GM19395 (cell line): ENCODE results near the gene RCN2.
"Not testable (repeated sequence)": the region's sequence is repeated elsewhere in the genome, so short reads cannot be mapped to it uniquely, and the experiment has no call there.

Experiments used
- ATAC-seq: cut with Tn5 transposase; IDR thresholded peaks from one replicate; pipeline ENCODE4 v1.9.1; 2021; ENCODE audit warnings: mild to moderate bottlenecking, moderate library complexity; ENCODE audit not compliant: unreplicated experiment

Gene RCN2

GRCh38 chr15:76931397-76932134, at the start of gene RCN2:
Gene RCN2, plus strand, starts transcription at chr15:76931749. Its CDS starts 93 bp downstream, at chr15:76931842.
- ATAC-seq, result peak; percentile 96

DNA sequence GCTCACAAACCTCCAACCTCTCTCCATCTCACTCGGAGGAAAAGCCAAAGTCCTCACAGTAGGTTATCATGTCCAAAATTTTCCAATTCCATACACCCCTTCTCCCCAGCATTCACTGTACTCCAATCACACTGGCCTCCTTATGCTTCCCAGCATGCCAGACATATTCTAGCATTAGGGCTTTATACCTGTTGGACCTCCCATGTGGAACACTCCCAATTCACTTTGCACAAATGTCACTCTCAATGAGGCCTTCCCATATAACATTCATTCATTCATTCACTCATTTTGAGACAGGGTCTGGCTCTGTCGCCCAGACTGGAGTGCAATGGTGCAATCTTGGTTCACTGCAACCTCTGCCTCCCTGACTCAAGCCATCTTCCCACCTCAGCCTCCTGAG, 46.3 kb upstream of the RCN2 start:
- no peak for ATAC-seq

DNA sequence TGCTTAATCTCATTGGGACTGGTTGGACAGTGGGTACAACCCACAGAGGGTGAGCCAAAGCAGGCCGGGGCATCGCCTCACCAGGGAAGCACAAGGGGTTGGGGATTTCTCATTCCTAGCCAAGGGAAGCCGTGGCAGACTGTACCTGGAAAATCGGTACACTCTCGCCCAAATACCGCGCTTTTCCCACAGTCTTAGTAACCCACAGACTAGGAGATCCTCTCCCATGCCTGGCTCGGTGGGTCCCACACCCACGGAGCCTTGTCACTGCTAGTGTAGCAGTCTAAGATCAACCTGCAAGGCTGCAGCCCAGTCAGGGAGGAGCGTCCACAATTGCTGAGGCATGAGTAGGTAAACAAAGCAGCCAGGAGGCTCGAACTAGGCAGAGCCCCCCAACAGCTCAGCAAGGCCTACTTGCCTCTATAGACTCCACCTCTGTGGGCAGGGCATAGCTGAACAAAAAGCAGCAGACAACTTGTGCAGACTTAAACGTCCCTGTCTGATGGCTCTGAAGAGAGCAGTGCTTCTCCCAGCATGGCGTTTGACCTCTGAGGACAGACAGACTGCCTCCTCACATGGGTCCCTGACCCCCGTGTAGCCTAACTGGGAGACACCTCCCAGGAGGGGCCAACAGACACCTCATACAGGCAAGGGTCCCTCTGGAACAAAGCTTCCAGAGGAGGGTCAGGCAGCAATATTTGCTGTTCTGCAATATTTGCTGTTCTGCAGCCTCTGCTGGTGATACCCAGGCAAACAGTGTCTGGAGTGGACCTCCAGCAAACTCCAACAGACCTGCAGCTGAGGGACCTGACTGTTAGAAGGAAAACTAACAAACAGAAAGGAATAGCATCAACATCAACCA, 44.0 kb upstream of the RCN2 start:
- ATAC-seq, result not testable (repeated sequence)

- not testable (repeated sequence) for ATAC-seq
These were observed 38.7 kb upstream of the RCN2 start for GRCh38 chr15:76892836-76893235.

DNA sequence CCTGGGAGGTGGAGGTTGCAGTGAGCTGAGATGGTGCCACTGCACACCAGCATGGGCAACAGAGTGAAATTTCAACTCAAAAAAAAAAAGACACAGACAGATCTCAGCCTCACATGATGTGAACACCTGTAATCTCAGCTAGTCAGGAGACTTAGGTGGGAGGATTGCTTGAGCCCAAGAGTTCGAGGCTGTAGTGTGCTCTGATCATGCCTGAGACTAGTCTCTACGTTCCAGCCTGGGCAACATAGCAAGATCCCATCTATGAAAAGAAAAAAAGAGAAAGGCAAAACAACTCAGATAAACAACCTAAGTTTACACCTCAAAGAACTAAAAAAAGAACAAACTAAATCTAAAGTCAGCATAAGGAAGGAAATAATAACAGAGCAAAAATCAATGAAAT, 37.4 kb upstream of the RCN2 start:
- no peak for ATAC-seq

GRCh38 chr15:76898102-76898501, 33.4 kb upstream of the RCN2 start:
- no peak for ATAC-seq

DNA sequence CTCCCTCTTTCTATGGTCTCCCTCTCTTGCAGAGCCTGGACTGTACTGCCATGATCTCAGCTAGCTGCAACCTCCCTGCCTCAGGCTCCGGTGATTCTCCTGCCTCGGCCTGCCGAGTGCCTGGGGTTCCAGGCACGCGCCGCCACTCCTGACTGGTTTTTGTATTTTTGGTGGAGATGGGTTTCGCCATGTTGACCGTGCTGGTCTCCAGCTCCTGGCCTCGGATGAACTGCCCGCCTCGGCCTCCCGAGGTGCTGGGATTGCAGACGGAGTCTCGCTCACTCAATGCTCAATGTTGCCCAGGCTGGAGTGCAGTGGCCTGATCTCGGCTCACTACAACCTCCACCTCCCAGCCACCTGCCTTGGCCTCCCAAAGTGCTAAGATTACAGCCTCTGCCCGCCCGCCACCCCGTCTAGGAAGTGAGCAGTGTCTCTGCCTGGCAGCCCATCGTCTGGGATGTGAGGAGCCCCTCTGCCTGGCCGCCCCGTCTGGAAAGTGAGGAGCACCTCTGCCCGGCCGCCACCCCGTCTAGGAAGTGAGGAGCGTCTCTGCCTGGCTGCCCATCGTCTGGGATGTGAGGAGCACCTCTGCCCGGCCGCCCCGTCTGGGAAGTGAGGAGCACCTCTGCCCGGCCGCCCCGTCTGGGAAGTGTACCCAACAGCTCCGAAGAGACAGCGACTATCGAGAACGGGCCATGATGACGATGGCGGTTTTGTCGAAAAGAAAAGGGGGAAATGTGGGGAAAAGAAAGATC, 32.2 kb upstream of the RCN2 start:
- ATAC-seq, result not testable (repeated sequence)

DNA sequence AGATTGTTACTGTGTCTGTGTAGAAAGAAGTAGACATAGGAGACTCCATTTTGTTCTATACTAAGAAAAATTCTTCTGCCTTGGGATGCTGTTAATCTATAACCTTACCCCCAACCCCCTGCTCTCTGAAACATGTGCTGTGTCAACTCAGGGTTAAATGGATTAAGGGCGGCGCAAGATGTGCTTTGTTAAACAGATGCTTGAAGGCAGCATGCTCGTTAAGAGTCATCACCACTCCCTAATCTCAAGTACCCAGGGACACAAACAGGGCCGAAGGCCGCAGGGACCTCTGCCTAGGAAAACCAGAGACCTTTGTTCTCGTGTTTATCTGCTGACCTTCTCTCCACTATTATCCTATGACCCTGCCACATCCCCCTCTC, 31.6 kb upstream of the RCN2 start:
- ATAC-seq, result not testable (repeated sequence)

GRCh38 chr15:76901965-76902364, 29.6 kb upstream of the RCN2 start:
- no peak for ATAC-seq

- no peak for ATAC-seq
These were observed 28.3 kb upstream of the RCN2 start for GRCh38 chr15:76903251-76903681.

- ATAC-seq, result peak; percentile 33
These were observed 27.0 kb upstream of the RCN2 start for GRCh38 chr15:76904461-76905012.

DNA sequence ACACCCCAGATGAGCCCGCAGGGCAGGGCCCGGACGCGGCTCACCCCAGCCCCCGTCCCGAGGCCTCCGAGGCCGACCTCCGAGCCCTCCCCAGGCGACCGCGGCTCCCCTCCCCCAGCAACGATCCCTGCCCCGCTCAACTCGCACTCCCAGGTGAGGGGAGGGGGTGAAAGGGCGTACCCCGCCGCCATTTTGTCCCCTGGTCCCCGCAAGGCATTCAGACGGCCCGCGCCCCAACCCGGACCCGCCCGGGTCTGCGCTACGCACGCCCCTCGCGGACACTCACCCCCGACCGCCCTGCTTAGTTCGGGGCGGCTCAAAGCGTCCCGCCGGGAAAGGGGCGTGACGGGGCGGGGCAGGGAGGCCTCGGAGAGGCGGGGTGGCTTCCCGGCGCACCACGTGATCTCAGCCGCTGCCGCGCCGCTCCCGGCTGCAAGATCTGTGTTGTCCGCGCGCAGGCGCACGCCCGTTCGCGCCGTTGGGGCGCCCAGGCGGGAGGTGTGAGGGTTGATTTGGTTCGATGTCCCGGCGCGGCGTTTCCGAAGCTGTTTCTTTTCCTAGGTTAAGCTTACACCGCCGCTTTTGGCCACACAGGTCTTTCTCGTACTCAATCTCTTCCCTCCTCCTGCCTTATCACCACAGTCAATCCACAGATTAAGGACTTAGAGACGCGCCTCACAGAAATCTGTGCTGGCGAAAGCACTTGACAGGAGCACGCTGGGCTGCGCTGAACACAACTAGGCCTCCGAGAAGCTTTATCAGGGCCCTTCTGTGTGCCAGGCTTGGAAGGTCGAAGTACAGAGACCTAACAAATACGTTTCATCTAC, 26.3 kb upstream of the RCN2 start, which contains the start of gene SCAPER:
TSS of gene SCAPER (minus strand) at position 328 of the 827 bp plus-strand sequence. CDS start 21,523 bp downstream, outside the sequence.
- ATAC-seq, result peak; percentile 76

GRCh38 chr15:76905855-76906254, 25.7 kb upstream of the RCN2 start:
- ATAC-seq, result no peak

DNA sequence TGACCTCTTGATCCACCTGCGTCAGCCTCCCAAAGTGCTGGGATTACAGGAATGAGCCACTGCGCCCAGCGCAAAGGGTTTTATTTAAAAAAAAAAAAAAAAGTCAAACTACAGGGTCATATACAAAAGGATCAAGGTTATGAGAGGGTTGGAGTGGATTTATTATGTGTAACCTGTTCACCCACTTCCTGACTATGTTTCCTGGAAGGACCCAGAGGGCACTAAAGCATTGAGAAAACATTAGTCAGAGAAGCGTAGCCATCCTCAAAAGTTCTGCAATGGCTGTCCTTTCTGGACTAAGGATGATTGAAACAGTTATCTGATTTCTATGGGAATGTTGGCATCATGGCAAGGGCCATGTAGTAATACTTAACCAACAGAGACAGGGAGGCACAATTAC, 19.1 kb upstream of the RCN2 start:
- no peak for ATAC-seq

DNA sequence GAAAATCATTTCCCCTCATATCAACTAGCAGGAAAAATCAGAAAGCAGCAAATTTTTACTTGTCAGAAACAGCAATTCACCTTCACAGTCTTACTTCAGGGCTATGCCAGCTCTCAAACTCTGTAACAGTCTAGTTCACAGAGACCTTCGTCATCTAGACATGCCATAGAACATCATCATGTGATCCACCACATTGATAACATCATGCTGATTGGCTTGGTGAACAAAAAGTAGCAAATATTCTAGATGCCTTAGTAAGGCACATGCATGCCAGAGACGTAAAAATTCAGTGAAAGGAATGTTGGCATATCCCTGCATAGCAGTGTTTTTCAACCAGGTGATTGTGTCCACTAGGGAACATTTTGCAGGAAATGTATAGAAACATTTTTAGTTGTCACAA, 17.8 kb upstream of the RCN2 start:
- ATAC-seq, result no peak

- no peak for ATAC-seq
These were observed 15.2 kb upstream of the RCN2 start for GRCh38 chr15:76916369-76916768.

- no peak for ATAC-seq
These were observed 3.3 kb upstream of the RCN2 start for GRCh38 chr15:76928201-76928600.

DNA sequence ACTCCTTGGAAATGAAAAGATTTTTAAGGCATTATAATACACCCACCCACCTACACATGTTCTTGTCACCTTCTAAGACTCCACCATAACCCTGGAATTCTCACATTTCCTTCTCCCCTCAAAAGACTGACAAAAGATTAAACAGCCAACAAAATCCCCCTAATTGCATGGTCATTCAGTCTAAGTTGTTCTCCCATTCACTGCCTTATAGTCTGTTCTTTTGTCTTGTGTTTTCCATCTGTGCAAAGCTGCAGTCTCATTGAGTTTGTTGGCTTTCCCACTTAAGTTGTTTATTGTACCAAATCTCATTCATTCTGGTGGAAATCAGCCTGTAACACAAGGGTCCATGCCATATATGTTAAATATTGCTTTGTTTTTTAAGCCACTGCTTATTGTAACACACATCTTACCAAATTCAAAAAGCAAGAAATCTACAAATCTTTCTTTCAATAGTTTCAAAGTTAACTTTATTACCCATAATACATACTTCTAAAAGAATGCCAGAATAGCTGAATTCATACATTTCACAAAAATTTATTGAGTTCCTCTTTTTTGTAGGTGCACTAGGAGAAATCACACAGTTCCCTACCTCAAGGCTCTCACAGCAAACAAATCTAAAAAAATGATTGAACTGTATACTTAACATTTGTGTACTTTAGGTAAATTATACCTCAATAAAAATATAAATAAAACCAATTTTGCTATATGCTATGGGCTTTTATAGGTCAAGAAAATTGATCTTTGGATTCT, 2.4 kb upstream of the RCN2 start:
- ATAC-seq, result no peak

DNA sequence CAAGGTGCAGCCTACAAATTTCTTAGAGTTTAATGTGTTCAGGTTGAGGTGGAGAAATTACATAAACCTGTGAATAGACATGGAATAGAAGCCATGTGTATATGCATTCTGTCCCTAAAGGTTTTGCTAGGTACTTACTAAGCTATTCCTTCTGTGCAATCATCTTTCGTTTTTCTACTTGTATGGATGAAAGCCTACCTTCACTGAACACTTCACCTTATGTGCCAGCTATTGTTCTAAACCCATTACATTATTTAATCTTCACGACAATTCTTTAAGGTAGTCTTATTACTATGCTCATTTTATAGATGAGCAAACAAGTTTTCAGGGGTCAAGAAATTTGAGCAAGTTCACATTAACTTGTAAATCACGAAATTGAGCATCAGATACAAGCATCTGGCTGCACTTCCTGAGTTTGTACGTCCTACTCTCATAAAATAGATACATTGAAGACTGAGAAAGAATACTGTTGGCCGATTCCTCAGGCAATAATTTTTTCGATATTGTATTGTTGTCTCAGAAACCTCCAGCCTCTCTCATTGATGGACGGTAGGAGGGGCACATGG, 635 bp upstream of the RCN2 start:
- ATAC-seq, result peak; percentile 6
